ENCODE results near the gene HEXB. TPM values are rescaled to one million over a fixed set of nuclear protein-coding genes. Genes with fewer than 3 reads are reported as not detected.

Gene HEXB
- total and polyA plus RNA-seq, 2 of the 13 experiments (the other 11 are each of a cell fraction or from before 2014, with no cell fraction given), result 100 to 104 TPM

DNA sequence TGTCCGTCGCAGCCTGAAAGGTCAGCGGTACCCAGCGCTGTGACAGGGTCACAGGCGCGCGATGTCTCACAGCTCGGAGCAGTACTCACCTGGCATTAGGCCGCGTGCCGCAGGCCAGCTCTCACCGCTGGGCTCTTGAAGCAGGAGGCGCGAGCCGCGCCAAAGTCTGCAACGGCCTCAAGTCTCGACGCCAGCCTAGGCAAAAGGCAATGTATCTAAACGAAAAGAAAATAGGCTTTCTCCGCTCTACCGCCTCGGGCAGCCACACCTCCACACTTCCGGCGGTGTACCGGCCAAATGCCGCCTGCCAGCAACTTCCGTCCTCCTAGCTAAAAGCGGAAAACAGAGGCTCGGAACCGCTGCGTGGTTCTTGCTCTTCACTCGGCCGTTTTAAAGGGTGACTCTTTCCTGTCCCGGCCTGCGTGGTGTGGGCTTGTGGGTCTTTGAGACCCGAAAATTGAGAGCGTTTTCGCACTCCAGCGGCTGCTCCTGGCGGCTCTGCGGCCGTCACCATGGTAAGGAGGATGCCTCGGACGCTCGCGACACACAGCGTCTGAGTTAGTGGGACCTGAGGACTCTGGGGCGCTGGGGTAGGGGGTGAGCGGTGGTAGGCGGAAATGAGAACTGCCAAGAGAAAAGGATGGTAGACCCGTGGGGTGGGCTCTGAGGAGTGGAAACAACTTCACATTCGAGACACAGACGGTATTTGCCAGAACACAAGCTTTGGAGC is 82.0 kb downstream of the HEXB start, which contains the start of the genes GFM2 and NSA2 (continued):
- TF ChIP-seq, protein P1, sequence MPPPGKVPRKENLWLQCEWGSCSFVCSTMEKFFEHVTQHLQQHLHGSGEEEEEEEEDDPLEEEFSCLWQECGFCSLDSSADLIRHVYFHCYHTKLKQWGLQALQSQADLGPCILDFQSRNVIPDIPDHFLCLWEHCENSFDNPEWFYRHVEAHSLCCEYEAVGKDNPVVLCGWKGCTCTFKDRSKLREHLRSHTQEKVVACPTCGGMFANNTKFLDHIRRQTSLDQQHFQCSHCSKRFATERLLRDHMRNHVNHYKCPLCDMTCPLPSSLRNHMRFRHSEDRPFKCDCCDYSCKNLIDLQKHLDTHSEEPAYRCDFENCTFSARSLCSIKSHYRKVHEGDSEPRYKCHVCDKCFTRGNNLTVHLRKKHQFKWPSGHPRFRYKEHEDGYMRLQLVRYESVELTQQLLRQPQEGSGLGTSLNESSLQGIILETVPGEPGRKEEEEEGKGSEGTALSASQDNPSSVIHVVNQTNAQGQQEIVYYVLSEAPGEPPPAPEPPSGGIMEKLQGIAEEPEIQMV (CRISPR knock-in tag; IDR thresholded peaks at IDR 0.05; ENCODE audit: low read depth), result 0 out of 2 replicates have a peak, but pooled peaks have one; percentile 19
- TF ChIP-seq SP5 (CRISPR knock-in tag; IDR thresholded peaks at IDR 0.05; ENCODE audit: borderline replicate concordance, low read depth) (no peak), ZBTB39 (CRISPR knock-in tag; IDR thresholded peaks at IDR 0.05) (no peak), ZNF337 (CRISPR knock-in tag; IDR thresholded peaks at IDR 0.05; ENCODE audit: borderline replicate concordance, low read depth) (peak; percentile 93; the same call in 1 of the 2 replicates), TCF7 (IDR thresholded peaks at IDR 0.05; ENCODE audit: low read depth) (peak; percentile 43; the same call in 1 of the 2 replicates), REST (IDR thresholded peaks at IDR 0.05; ENCODE audit: borderline replicate concordance in 1 of 2, low read depth in 1 of 2, low read length in 2 of 2) (peak in 1 of 2 experiments; percentile 48; a peak in 1 of 4 replicates), SP1 (IDR thresholded peaks at IDR 0.05) (no peak), SP1 (CRISPR knock-in tag; IDR thresholded peaks at IDR 0.05) (peak; percentile 86), AHDC1 (CRISPR knock-in tag; IDR thresholded peaks at IDR 0.05; ENCODE audit: borderline replicate concordance) (no peak), NFIC (IDR thresholded peaks at IDR 0.05; ENCODE audit: low read length) (0 out of 2 replicates have a peak, but pooled peaks have one; percentile 47), SATB2 (CRISPR knock-in tag; IDR thresholded peaks at IDR 0.05) (0 out of 2 replicates have a peak, but pooled peaks have one; percentile 56), DMAP1 (CRISPR knock-in tag; IDR thresholded peaks at IDR 0.05) (peak; percentile 77; the same call in 1 of the 2 replicates)
- TF ChIP-seq, protein P2, sequence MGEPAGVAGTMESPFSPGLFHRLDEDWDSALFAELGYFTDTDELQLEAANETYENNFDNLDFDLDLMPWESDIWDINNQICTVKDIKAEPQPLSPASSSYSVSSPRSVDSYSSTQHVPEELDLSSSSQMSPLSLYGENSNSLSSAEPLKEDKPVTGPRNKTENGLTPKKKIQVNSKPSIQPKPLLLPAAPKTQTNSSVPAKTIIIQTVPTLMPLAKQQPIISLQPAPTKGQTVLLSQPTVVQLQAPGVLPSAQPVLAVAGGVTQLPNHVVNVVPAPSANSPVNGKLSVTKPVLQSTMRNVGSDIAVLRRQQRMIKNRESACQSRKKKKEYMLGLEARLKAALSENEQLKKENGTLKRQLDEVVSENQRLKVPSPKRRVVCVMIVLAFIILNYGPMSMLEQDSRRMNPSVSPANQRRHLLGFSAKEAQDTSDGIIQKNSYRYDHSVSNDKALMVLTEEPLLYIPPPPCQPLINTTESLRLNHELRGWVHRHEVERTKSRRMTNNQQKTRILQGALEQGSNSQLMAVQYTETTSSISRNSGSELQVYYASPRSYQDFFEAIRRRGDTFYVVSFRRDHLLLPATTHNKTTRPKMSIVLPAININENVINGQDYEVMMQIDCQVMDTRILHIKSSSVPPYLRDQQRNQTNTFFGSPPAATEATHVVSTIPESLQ (CRISPR knock-in tag; conservative IDR thresholded peaks at IDR 0.05), result peak; percentile 91; the same call in 1 of the 2 replicates

All from HepG2 (cell line).